Activated CD4-positive, alpha-beta memory T cell treated with anti-CD3 and anti-CD28 coated beads, Interleukin-2, amount 10 ng/mL, durations not matched to agents 7 days and 5 days (primary cell): ENCODE measurements around the gene RIMBP2. TPM values are rescaled to one million over a fixed set of nuclear protein-coding genes. Genes with fewer than 3 reads are reported as not detected.

Source experiments
- CTCF ChIA-PET: fragments of 350-600 bp; sonication (Branson Sonifier 250); formaldehyde crosslinking; loops from one replicate; lab custom pipeline; 2021; ENCODE audit warnings: antibody characterized with exemption, inconsistent platforms; lab: Charles Lee
- POLR2A ChIA-PET: fragments of 350-600 bp; sonication (Branson Sonifier 250); formaldehyde crosslinking; loops from one replicate; lab custom pipeline; 2021; ENCODE audit warnings: antibody characterized with exemption; lab: Charles Lee
- DNase-seq: peaks from one replicate; pipeline ENCODE4 v3.0.0-alpha.2; 2020
- H3K27ac Mint-ChIP-seq: one replicate; pipeline ENCODE4 v1.8.0; 2021; ENCODE audit warnings: mild to moderate bottlenecking, mixed read lengths
- H3K27me3 Mint-ChIP-seq: one replicate; pipeline ENCODE4 v1.8.0; 2021; ENCODE audit warnings: mixed read lengths
- H3K36me3 Mint-ChIP-seq: one replicate; pipeline ENCODE4 v1.8.0; 2021; ENCODE audit warnings: low read depth, mixed read lengths
- H3K4me1 Mint-ChIP-seq: one replicate; pipeline ENCODE4 v1.8.0; 2021; ENCODE audit warnings: mixed read lengths
- H3K4me3 Mint-ChIP-seq: one replicate; pipeline ENCODE4 v1.8.0; 2021; ENCODE audit warnings: mild to moderate bottlenecking, mixed read lengths
- H3K9me3 Mint-ChIP-seq: one replicate; pipeline ENCODE4 v1.8.0; 2021; ENCODE audit warnings: mixed read lengths
- total RNA-seq, 2 experiments: library from RNA; stranded (reverse); gene quantifications; one replicate each; pipeline ENCODE4 v1.2.3, GENCODE V29; 2021

The RIMBP2 gene
- total RNA-seq, 2 experiments from 2014 or later, result not detected

- Mint-ChIP-seq H3K4me3 (no peak overlapping the region), H3K36me3 (no peaks in the 10 kb centered on the region), H3K27ac (no peak overlapping the region), H3K27me3 (no peaks in the 10 kb centered on the region), H3K9me3 (no peaks in the 10 kb centered on the region), H3K4me1 (no peaks in the 10 kb centered on the region)
- no peak for DNase-seq
- ChIA-PET POLR2A (no interaction called here), CTCF (no interaction called here)
Observed at GRCh38 chr12:130576371-130576816, 139.7 kb downstream of the RIMBP2 start.

- Mint-ChIP-seq H3K4me1 (no peaks in the 10 kb centered on the region), H3K9me3 (peaks cover 5% of the 10 kb centered on the region), H3K4me3 (no peak overlapping the region), H3K36me3 (no peaks in the 10 kb centered on the region), H3K27ac (no peak overlapping the region), H3K27me3 (no peaks in the 10 kb centered on the region)
- POLR2A ChIA-PET, result no interaction called here
- CTCF ChIA-PET, result no interaction called here
- DNase-seq, result no peak
Observed at GRCh38 chr12:130574402-130574801, 141.7 kb downstream of the RIMBP2 start.

GRCh38 chr12:130573766-130574165, 142.3 kb downstream of the RIMBP2 start:
- H3K4me3 Mint-ChIP-seq, result no peak overlapping the region
- POLR2A ChIA-PET, result no interaction called here
- H3K27ac Mint-ChIP-seq, result no peak overlapping the region
- H3K9me3 Mint-ChIP-seq, result peaks cover 5% of the 10 kb centered on the region
- no peaks in the 10 kb centered on the region for H3K4me1 Mint-ChIP-seq
- no peaks in the 10 kb centered on the region for H3K27me3 Mint-ChIP-seq
- DNase-seq, result no peak
- H3K36me3 Mint-ChIP-seq, result no peaks in the 10 kb centered on the region
- CTCF ChIA-PET, result no interaction called here

- ChIA-PET CTCF (no interaction called here), POLR2A (no interaction called here)
- no peaks in the 10 kb centered on the region for H3K27me3 Mint-ChIP-seq
- H3K36me3 Mint-ChIP-seq, result no peaks in the 10 kb centered on the region
- no peaks in the 10 kb centered on the region for H3K4me1 Mint-ChIP-seq
- no peak for DNase-seq
- H3K9me3 Mint-ChIP-seq, result peaks cover 5% of the 10 kb centered on the region
- H3K4me3 Mint-ChIP-seq, result no peak overlapping the region
- H3K27ac Mint-ChIP-seq, result no peak overlapping the region
Observed at GRCh38 chr12:130573235-130573634, 142.9 kb downstream of the RIMBP2 start.

GRCh38 chr12:130572553-130572952, 143.5 kb downstream of the RIMBP2 start:
- H3K27ac Mint-ChIP-seq, result no peak overlapping the region
- POLR2A ChIA-PET, result no interaction called here
- H3K4me1 Mint-ChIP-seq, result no peaks in the 10 kb centered on the region
- no peaks in the 10 kb centered on the region for H3K27me3 Mint-ChIP-seq
- no peak overlapping the region for H3K4me3 Mint-ChIP-seq
- H3K9me3 Mint-ChIP-seq, result peaks cover 5% of the 10 kb centered on the region
- no peaks in the 10 kb centered on the region for H3K36me3 Mint-ChIP-seq
- DNase-seq, result no peak
- CTCF ChIA-PET, result no interaction called here

- no peaks in the 10 kb centered on the region for H3K36me3 Mint-ChIP-seq
- ChIA-PET POLR2A (interaction anchor here (1.5 kb wide), 1 partner anchor 10 kb away, joined by 3 read pairs; no protein-coding TSS in a partner anchor), CTCF (no interaction called here)
- H3K4me3 Mint-ChIP-seq, result no peak overlapping the region
- no peaks in the 10 kb centered on the region for H3K4me1 Mint-ChIP-seq
- no peak for DNase-seq
- H3K27ac Mint-ChIP-seq, result no peak overlapping the region
- peaks cover 9% of the 10 kb centered on the region for H3K9me3 Mint-ChIP-seq
- H3K27me3 Mint-ChIP-seq, result no peaks in the 10 kb centered on the region
Observed at GRCh38 chr12:130571734-130572133, 144.4 kb downstream of the RIMBP2 start.

GRCh38 chr12:130571089-130571488, 145.0 kb downstream of the RIMBP2 start:
- POLR2A ChIA-PET, result interaction anchor here (1.5 kb wide), 1 partner anchor 10 kb away, joined by 3 read pairs; no protein-coding TSS in a partner anchor
- CTCF ChIA-PET, result no interaction called here

GRCh38 chr12:130569521-130569920, 146.6 kb downstream of the RIMBP2 start:
- CTCF ChIA-PET, result no interaction called here
- Mint-ChIP-seq H3K27ac (no peak overlapping the region), H3K27me3 (no peaks in the 10 kb centered on the region)

More at GRCh38 chr12:130571089-130571488, 145.0 kb downstream of the RIMBP2 start:
- DNase-seq, result no peak
- H3K9me3 Mint-ChIP-seq, result peaks cover 10% of the 10 kb centered on the region
- H3K27ac Mint-ChIP-seq, result no peak overlapping the region
- H3K4me1 Mint-ChIP-seq, result no peaks in the 10 kb centered on the region
- no peaks in the 10 kb centered on the region for H3K36me3 Mint-ChIP-seq
- H3K4me3 Mint-ChIP-seq, result no peak overlapping the region
- H3K27me3 Mint-ChIP-seq, result no peaks in the 10 kb centered on the region

GRCh38 chr12:130568501-130568900, 147.6 kb downstream of the RIMBP2 start:
- Mint-ChIP-seq H3K4me1 (no peaks in the 10 kb centered on the region), H3K27ac (no peak overlapping the region), H3K36me3 (no peaks in the 10 kb centered on the region), H3K4me3 (no peak overlapping the region), H3K9me3 (peaks cover 15% of the 10 kb centered on the region), H3K27me3 (no peaks in the 10 kb centered on the region)
- ChIA-PET POLR2A (no interaction called here), CTCF (no interaction called here)
- no peak for DNase-seq

More at GRCh38 chr12:130569521-130569920, 146.6 kb downstream of the RIMBP2 start:
- H3K9me3 Mint-ChIP-seq, result peaks cover 12% of the 10 kb centered on the region
- H3K4me3 Mint-ChIP-seq, result no peak overlapping the region
- DNase-seq, result no peak
- POLR2A ChIA-PET, result no interaction called here
- no peaks in the 10 kb centered on the region for H3K36me3 Mint-ChIP-seq
- no peaks in the 10 kb centered on the region for H3K4me1 Mint-ChIP-seq

GRCh38 chr12:130568041-130568440, 148.1 kb downstream of the RIMBP2 start:
- CTCF ChIA-PET, result no interaction called here
- Mint-ChIP-seq H3K36me3 (no peaks in the 10 kb centered on the region), H3K4me1 (no peaks in the 10 kb centered on the region), H3K4me3 (no peak overlapping the region), H3K27ac (no peak overlapping the region), H3K9me3 (peaks cover 15% of the 10 kb centered on the region), H3K27me3 (no peaks in the 10 kb centered on the region)
- DNase-seq, result no peak
- POLR2A ChIA-PET, result no interaction called here

- CTCF ChIA-PET, result no interaction called here
- POLR2A ChIA-PET, result no interaction called here
- no peak overlapping the region for H3K4me3 Mint-ChIP-seq
Observed at GRCh38 chr12:130566446-130567155, 149.5 kb downstream of the RIMBP2 start.

GRCh38 chr12:130565189-130565588, 150.9 kb downstream of the RIMBP2 start:
- no peaks in the 10 kb centered on the region for H3K4me1 Mint-ChIP-seq
- ChIA-PET CTCF (no interaction called here), POLR2A (no interaction called here)
- no peak overlapping the region for H3K4me3 Mint-ChIP-seq
- no peaks in the 10 kb centered on the region for H3K27me3 Mint-ChIP-seq
- H3K9me3 Mint-ChIP-seq, result peaks cover 10% of the 10 kb centered on the region
- no peaks in the 10 kb centered on the region for H3K36me3 Mint-ChIP-seq
- H3K27ac Mint-ChIP-seq, result no peak overlapping the region
- DNase-seq, result no peak

More at GRCh38 chr12:130566446-130567155, 149.5 kb downstream of the RIMBP2 start:
- peaks cover 15% of the 10 kb centered on the region for H3K9me3 Mint-ChIP-seq
- H3K36me3 Mint-ChIP-seq, result no peaks in the 10 kb centered on the region
- DNase-seq, result no peak
- H3K27me3 Mint-ChIP-seq, result no peaks in the 10 kb centered on the region
- H3K27ac Mint-ChIP-seq, result no peak overlapping the region
- no peaks in the 10 kb centered on the region for H3K4me1 Mint-ChIP-seq

- Mint-ChIP-seq H3K27ac (no peak overlapping the region), H3K36me3 (no peaks in the 10 kb centered on the region), H3K4me1 (no peaks in the 10 kb centered on the region), H3K9me3 (peaks cover 10% of the 10 kb centered on the region), H3K27me3 (no peaks in the 10 kb centered on the region), H3K4me3 (no peak overlapping the region)
- no peak for DNase-seq
- CTCF ChIA-PET, result no interaction called here
- POLR2A ChIA-PET, result no interaction called here
Observed at GRCh38 chr12:130563323-130563722, 152.8 kb downstream of the RIMBP2 start.

- Mint-ChIP-seq H3K27ac (no peak overlapping the region), H3K27me3 (no peaks in the 10 kb centered on the region), H3K4me3 (no peak overlapping the region), H3K4me1 (no peaks in the 10 kb centered on the region), H3K36me3 (no peaks in the 10 kb centered on the region), H3K9me3 (peaks cover 10% of the 10 kb centered on the region)
- POLR2A ChIA-PET, result no interaction called here
- CTCF ChIA-PET, result no interaction called here
- DNase-seq, result no peak
Observed at GRCh38 chr12:130562716-130563115, 153.4 kb downstream of the RIMBP2 start.
